ENCODE data around the gene TNFRSF13B. TPM values are rescaled to one million over a fixed set of nuclear protein-coding genes. Genes with fewer than 3 reads are reported as not detected.
"Not testable (repeated sequence)": the region's sequence is repeated elsewhere in the genome, so short reads cannot be mapped to it uniquely, and the experiment has no call there.

The TNFRSF13B gene
- total RNA-seq, 2 donors from 2014 or later = not detected

DNA sequence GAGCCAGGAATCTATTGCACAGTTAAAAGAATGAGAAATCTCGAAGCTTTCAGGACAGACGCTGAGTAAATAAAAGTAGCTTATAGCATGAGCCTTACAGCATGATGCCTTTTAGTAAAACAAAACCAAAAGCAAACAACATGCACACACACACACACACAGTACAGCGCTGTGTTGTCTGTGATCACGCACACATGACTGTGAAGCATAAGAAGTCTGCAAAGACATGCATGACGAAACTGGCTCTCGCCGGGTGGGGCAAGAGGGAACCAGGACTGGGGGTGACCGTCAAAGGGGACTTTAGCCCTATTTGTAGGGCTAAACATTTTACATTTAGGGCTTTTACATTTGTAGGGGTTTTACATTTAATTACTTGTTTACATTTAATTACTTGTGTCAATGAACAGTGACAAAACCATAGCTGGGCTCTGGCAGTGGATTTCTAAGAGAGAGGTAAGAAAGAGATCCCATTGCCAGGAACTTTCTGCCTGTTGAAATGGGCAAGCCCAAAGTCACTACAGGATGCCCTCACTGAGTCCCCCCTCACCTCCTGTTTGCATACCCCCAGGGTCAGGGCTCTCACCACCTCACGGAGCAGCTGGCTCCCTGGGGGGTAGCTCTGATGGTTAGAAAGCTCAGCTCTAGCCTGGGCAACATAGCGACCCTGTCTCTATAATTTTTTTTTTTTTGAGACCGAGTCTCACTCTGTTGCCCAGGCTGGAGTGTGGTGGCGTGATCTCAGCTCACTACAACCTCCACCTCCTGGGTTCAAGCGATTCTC, 2.0 kb upstream of the TNFRSF13B start:
- no peaks in the 10 kb centered on the region for H3K36me3 ChIP-seq (replicated peaks in 1 of 2; ENCODE audit: insufficient read depth in 1 of 2, low read depth in 2 of 2)
- 80% methylated on average over 13 of the region's 13 CpGs for WGBS, 2 donors
- no peak overlapping the region for H3K27ac ChIP-seq

DNA sequence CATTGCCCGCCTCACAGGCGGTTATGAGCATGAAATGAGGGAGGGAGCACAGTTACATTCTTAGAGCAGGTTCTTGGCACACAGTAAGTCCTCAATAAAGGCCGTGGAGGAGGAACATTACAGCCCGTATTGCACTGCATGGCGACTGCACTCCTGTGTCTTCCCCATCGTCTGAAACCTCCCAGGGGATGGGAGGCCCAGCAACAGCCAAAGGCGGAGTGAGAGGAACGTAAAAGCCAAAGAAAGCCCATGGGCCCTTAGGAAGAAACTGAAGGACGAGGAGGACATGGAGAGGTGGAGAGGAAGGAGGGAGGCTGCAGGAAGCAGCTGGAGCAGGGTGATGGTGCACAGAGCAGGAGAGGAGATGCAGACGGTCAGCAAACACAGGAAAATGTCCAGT, 1.1 kb upstream of the TNFRSF13B start:
- WGBS, 2 donors = 65 to 69% methylated on average over 10 of the region's 10 CpGs
- H3K27me3 ChIP-seq; ATAC-seq; H3K4me1 ChIP-seq; intact Hi-C loops (cut with DNase I); H3K36me3 ChIP-seq (replicated peaks in 1 of 2; ENCODE audit: insufficient read depth in 1 of 2, low read depth in 2 of 2); H3K4me3 ChIP-seq; DNase-seq; H3K9me3 ChIP-seq; H3K27ac ChIP-seq: not testable (repeated sequence)

More for the DNA sequence above, 2.0 kb upstream of the TNFRSF13B start:
- no peak for TF ChIP-seq POLR2A (IDR thresholded peaks at IDR 0.05)
- TF ChIP-seq, protein P1, sequence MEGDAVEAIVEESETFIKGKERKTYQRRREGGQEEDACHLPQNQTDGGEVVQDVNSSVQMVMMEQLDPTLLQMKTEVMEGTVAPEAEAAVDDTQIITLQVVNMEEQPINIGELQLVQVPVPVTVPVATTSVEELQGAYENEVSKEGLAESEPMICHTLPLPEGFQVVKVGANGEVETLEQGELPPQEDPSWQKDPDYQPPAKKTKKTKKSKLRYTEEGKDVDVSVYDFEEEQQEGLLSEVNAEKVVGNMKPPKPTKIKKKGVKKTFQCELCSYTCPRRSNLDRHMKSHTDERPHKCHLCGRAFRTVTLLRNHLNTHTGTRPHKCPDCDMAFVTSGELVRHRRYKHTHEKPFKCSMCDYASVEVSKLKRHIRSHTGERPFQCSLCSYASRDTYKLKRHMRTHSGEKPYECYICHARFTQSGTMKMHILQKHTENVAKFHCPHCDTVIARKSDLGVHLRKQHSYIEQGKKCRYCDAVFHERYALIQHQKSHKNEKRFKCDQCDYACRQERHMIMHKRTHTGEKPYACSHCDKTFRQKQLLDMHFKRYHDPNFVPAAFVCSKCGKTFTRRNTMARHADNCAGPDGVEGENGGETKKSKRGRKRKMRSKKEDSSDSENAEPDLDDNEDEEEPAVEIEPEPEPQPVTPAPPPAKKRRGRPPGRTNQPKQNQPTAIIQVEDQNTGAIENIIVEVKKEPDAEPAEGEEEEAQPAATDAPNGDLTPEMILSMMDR (IDR thresholded peaks at IDR 0.05) = no peak
- H3K27me3 ChIP-seq = no peaks in the 10 kb centered on the region
- no peaks in the 10 kb centered on the region for H3K9me3 ChIP-seq
- H3K4me3 ChIP-seq = no peak overlapping the region
- intact Hi-C loops (cut with DNase I) = no loop called here
- no peak for DNase-seq
- no peak for ATAC-seq
- H3K4me1 ChIP-seq = no peaks in the 10 kb centered on the region

DNA sequence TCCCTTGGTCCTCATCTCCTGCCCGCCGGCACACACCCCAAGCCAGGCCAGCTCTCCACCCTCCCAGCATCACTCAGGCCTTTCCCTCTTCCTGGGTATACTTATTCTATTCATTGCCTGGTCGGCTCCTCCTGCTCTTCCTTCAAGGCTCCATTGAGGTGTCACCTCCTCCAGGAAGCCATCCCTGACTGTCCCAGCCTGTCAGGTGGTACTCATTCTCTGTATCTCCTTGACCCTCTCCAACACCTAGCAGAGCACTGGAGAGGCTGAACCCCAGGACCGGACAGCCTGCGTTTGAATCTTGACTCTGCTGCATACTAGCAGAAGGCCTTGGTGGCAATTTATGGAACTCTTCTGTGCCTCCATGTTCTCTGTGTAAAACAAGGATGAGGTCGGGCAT, 428 bp upstream of the TNFRSF13B start:
- 91 to 92% methylated on average over 5 to 6 of the region's 6 CpGs for WGBS, 2 donors
- Histone ChIP-seq H3K27ac (no peak overlapping the region), H3K36me3 (replicated peaks in 1 of 2; ENCODE audit: insufficient read depth in 1 of 2, low read depth in 2 of 2) (no peaks in the 10 kb centered on the region), H3K4me1 (no peaks in the 10 kb centered on the region), H3K4me3 (no peak overlapping the region), H3K9me3 (no peaks in the 10 kb centered on the region), H3K27me3 (no peaks in the 10 kb centered on the region)
- DNase-seq (no peak), ATAC-seq (no peak)
- TF ChIP-seq POLR2A (IDR thresholded peaks at IDR 0.05) = no peak
- TF ChIP-seq, protein P1 (IDR thresholded peaks at IDR 0.05) = no peak
- intact Hi-C loops (cut with DNase I) = no loop called here

DNA sequence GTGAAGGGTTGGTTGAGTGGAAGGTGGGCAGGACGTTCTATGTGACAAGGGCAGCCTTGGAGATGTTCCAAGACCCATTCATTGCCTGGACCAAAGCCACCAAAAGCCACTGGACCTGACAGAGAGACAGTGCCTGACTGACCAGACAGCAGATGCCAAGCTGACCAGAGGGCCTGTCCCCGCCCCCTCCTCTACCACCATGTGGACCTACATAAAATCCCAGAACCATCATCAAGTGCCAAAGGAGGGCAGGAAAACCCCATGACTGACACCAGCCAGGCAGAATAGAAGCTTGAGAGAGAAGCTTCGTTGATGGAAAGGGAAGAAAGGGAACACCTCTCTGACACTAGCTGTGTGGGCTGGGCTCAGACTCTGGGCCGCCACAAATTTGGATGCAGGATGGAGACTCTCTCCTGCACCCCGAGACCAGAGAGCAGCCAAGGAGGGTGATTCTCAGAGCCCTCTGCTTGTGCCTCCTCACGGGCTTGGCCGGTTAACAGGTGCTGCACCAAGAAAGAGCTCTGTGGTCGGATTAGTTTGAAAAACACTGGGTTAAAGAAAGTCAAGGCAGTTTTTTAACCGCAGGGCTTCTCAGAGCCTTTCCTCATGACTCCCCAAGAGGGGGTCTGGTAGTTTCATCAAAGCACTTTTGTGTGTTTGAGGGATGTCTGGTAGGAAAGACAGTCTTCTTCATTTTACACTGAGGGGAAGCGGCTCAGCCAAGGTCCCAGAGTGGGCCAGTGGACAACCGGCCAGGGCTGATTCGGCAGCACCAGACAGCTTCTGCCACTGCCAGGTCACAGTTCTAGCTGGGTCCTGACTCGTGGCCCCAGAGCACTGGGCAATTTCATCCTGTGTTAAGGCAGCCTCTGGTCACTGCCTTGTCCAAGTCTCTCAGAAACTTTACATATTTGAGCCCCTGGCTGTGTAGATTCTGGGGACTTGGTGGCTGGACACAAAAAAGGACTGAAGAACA, 1.7 kb downstream of the TNFRSF13B start:
- no peak overlapping the region for H3K27ac ChIP-seq
- ATAC-seq (no peak), DNase-seq (no peak)
- H3K27me3 ChIP-seq = no peaks in the 10 kb centered on the region
- TF ChIP-seq POLR2A (IDR thresholded peaks at IDR 0.05) = no peak
- TF ChIP-seq, protein P1 (IDR thresholded peaks at IDR 0.05) = no peak
- no peaks in the 10 kb centered on the region for H3K36me3 ChIP-seq (replicated peaks in 1 of 2; ENCODE audit: insufficient read depth in 1 of 2, low read depth in 2 of 2)
- intact Hi-C loops (cut with DNase I) = no loop called here
- H3K4me3 ChIP-seq = no peak overlapping the region
- 72 to 77% methylated on average over 11 to 13 of the region's 13 CpGs for WGBS, 2 donors
- no peaks in the 10 kb centered on the region for H3K9me3 ChIP-seq
- no peaks in the 10 kb centered on the region for H3K4me1 ChIP-seq

DNA sequence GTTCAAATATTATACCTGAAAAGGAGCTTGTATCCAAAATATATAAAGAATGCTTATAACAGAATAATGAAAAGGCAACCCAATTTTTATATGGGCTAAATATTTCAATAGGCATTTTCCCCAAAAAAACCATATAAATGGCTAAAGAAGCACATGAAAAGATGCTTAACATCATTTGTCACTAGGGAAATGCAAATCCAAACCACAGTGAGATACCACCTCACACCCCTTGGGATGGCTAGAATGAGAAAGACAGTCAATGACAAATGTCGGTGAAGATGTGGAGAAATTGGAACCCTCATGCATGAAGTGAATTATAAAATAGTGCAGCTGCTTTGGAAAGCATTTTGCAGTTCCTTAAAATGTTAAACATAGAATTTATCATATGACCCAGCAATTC, 3.1 kb downstream of the TNFRSF13B start:
- ATAC-seq (no peak), DNase-seq (no peak)
- no peaks in the 10 kb centered on the region for H3K9me3 ChIP-seq
- TF ChIP-seq POLR2A (IDR thresholded peaks at IDR 0.05) = no peak
- TF ChIP-seq, protein P1 (IDR thresholded peaks at IDR 0.05) = no peak
- no peaks in the 10 kb centered on the region for H3K27me3 ChIP-seq
- intact Hi-C loops (cut with DNase I) = no loop called here
- no peaks in the 10 kb centered on the region for H3K4me1 ChIP-seq
- no peaks in the 10 kb centered on the region for H3K36me3 ChIP-seq (replicated peaks in 1 of 2; ENCODE audit: insufficient read depth in 1 of 2, low read depth in 2 of 2)
- H3K27ac ChIP-seq = no peak overlapping the region
- 83 to 92% methylated on average over 1 of the region's 1 CpG for WGBS, 2 donors
- no peak overlapping the region for H3K4me3 ChIP-seq
